SK-N-SH (cell line): Measurements from ENCODE around the gene LCA5L. TPM values are rescaled to one million over a fixed set of nuclear protein-coding genes. Genes with fewer than 3 reads are reported as not detected.
A peak's percentile ranks its signal among the peaks of the same experiment; 100 is the strongest.

ENCODE experiments used
- CTCF ChIA-PET: fragments of 300-600, 350-600 bp; formaldehyde crosslinking; extraction: SDS; loops from one replicate; lab custom pipeline; 2021; lab: Yijun Ruan, JAX
- POLR2A ChIA-PET: fragments of 350-600 bp; sonication (Branson Sonifier 250); formaldehyde crosslinking; extraction: SDS; loops from one replicate; lab custom pipeline; 2020; ENCODE audit warnings: antibody characterized with exemption, inconsistent platforms; lab: Yijun Ruan, JAX
- DNase-seq: peaks from one replicate; pipeline ENCODE4 v3.0.0; 2012
- H2AFZ ChIP-seq: fragments of 200-600 bp; sonication (generic); 2 replicates; pipeline ENCODE4 v1.8.1; 2016; ENCODE audit warnings: antibody characterized with exemption, mild to moderate bottlenecking, low read depth
- H3F3A ChIP-seq: fragments of 200-600 bp; sonication (generic); replicated peaks from 2 replicates; pipeline ENCODE3; 2016; ENCODE audit warnings: antibody characterized with exemption, mild to moderate bottlenecking; ENCODE audit not compliant: insufficient read depth
- H3K27ac ChIP-seq, 2 experiments: fragments of 200-500 bp in 1 of 2; fragments of 200-600 bp in 1 of 2; sonication (Bioruptor generic) in 1 of 2; sonication (generic), shearing (Covaris generic) in 1 of 2; 2 replicates each; pipeline versions ENCODE4 v1.5.1 to v1.6.1; 2014 to 2016; ENCODE audit warnings: low read depth in 2 of 2, inconsistent platforms in 1 of 2, low read length in 1 of 2, mild to moderate bottlenecking in 1 of 2, mixed read lengths in 1 of 2
- H3K27me3 ChIP-seq: fragments of 200-600 bp; sonication (generic), shearing (Covaris generic); 2 replicates; pipeline ENCODE4 v1.6.1; 2016; ENCODE audit warnings: mixed run types; ENCODE audit not compliant: insufficient read depth
- H3K36me3 ChIP-seq, 2 experiments: fragments of 200-500 bp in 1 of 2; fragments of 200-600 bp in 1 of 2; sonication (Bioruptor generic) in 1 of 2; sonication (generic) in 1 of 2; replicated peaks in 1 of 2; 2 replicates each; pipeline versions ENCODE3 to v1.5.1; 2014 to 2016; ENCODE audit warnings: low read length in 1 of 2, mild to moderate bottlenecking in 1 of 2; ENCODE audit not compliant: insufficient read depth in 2 of 2, control insufficient read depth in 1 of 2
- H3K4me1 ChIP-seq, 2 experiments: fragments of 200-500 bp in 1 of 2; fragments of 200-600 bp in 1 of 2; sonication (Bioruptor generic) in 1 of 2; sonication (generic), shearing (Covaris generic) in 1 of 2; 2 replicates each; pipeline versions ENCODE4 v1.5.1 to v1.6.1; 2014 to 2016; ENCODE audit warnings: low read depth in 1 of 2, low read length in 1 of 2, mixed run types in 1 of 2; ENCODE audit not compliant: insufficient read depth in 2 of 2, control insufficient read depth in 1 of 2
- H3K4me2 ChIP-seq: fragments of 200-600 bp; sonication (generic), shearing (Covaris generic); 2 replicates; pipeline ENCODE4 v1.6.1; 2017; ENCODE audit warnings: mixed run types
- H3K4me3 ChIP-seq, 2 experiments: fragments of 200-500 bp in 1 of 2; fragments of 200-600 bp in 1 of 2; sonication (Bioruptor generic) in 1 of 2; sonication (generic), shearing (Covaris generic) in 1 of 2; 2 replicates each; pipeline versions ENCODE4 v1.5.1 to v1.8.1; 2014 to 2016; ENCODE audit warnings: low read depth in 2 of 2, inconsistent platforms in 1 of 2, low read length in 1 of 2, mild to moderate bottlenecking in 1 of 2, mixed read lengths in 1 of 2, moderate library complexity in 1 of 2
- H3K79me2 ChIP-seq: fragments of 200-600 bp; sonication (generic); 2 replicates; pipeline ENCODE4 v1.8.1; 2017; ENCODE audit warnings: mild to moderate bottlenecking; ENCODE audit not compliant: insufficient read depth
- H3K9ac ChIP-seq: fragments of 200-600 bp; sonication (generic); 2 replicates; pipeline ENCODE4 v1.6.1; 2017; ENCODE audit warnings: mixed run types
- H3K9me2 ChIP-seq: fragments of 200-600 bp; sonication (generic); 2 replicates; pipeline ENCODE4 v1.6.1; 2017; ENCODE audit warnings: mixed run types
- H3K9me3 ChIP-seq: fragments of 200-600 bp; sonication (generic); 2 replicates; pipeline ENCODE4 v1.6.1; 2017; ENCODE audit warnings: mixed run types, mild to moderate bottlenecking, moderate library complexity
- H4K20me1 ChIP-seq: fragments of 200-600 bp; sonication (generic); 2 replicates; pipeline ENCODE4 v1.6.1; 2017; ENCODE audit warnings: mild to moderate bottlenecking, mixed run types; ENCODE audit not compliant: insufficient read depth
- CHD2 ChIP-seq: fragments of 150-350 bp; IDR thresholded peaks from 2 replicates; pipeline ENCODE4 v1.6.1; 2018; ENCODE audit warnings: low read length; ENCODE audit not compliant: partially characterized antibody
- CTCF ChIP-seq: fragments of 200-600 bp; sonication (generic); IDR thresholded peaks from 2 replicates; pipeline ENCODE4 v1.6.1; 2017; ENCODE audit warnings: antibody characterized with exemption, mild to moderate bottlenecking, moderate library complexity
- ELF1 ChIP-seq: IDR thresholded peaks from 2 replicates; pipeline ENCODE4 v1.4.0; 2012
- EP300 ChIP-seq, 2 experiments: IDR thresholded peaks; 2 replicates each; pipeline versions ENCODE4 v1.4.0 to v1.6.1; 2012; ENCODE audit warnings: borderline replicate concordance in 1 of 2, low read depth in 1 of 2, low read length in 1 of 2
- FOSL2 ChIP-seq: IDR thresholded peaks from 2 replicates; pipeline ENCODE4 v1.4.0; 2012; ENCODE audit warnings: low read depth, mild to moderate bottlenecking, moderate library complexity, borderline replicate concordance
- FOXM1 ChIP-seq: IDR thresholded peaks from 2 replicates; pipeline ENCODE4 v1.4.0; 2012; ENCODE audit warnings: low read depth, mild to moderate bottlenecking
- GABPA ChIP-seq: IDR thresholded peaks from 2 replicates; pipeline ENCODE4 v1.4.0; 2012; ENCODE audit warnings: low read depth, mild to moderate bottlenecking
- JUND ChIP-seq: IDR thresholded peaks from 2 replicates; pipeline ENCODE4 v1.4.0; 2012
- NFIC ChIP-seq: IDR thresholded peaks from 2 replicates; pipeline ENCODE4 v1.4.0; 2012; ENCODE audit warnings: borderline replicate concordance
- NRF1 ChIP-seq: IDR thresholded peaks from 2 replicates; pipeline ENCODE4 v1.6.1; 2012; ENCODE audit warnings: low read depth, mild to moderate bottlenecking, low read length
- PBX3 ChIP-seq: IDR thresholded peaks from 2 replicates; pipeline ENCODE4; 2012
- POLR2AphosphoS5 ChIP-seq: IDR thresholded peaks from 2 replicates; pipeline ENCODE4 v1.6.1; 2012; ENCODE audit warnings: low read depth, low read length
- RAD21 ChIP-seq: IDR thresholded peaks from 2 replicates; pipeline ENCODE4 v1.6.1; 2012; ENCODE audit warnings: mild to moderate bottlenecking, low read length
- RCOR1 ChIP-seq: fragments of 150-350 bp; IDR thresholded peaks from 2 replicates; pipeline ENCODE4 v1.6.1; 2017; ENCODE audit warnings: antibody characterized with exemption, low read length
- RXRA ChIP-seq: IDR thresholded peaks from 2 replicates; pipeline ENCODE4 v1.4.0; 2012; ENCODE audit warnings: low read depth, mild to moderate bottlenecking, borderline replicate concordance
- SIN3A ChIP-seq: IDR thresholded peaks from 2 replicates; pipeline ENCODE4 v1.6.1; 2012; ENCODE audit warnings: low read depth, mild to moderate bottlenecking, low read length, moderate library complexity, borderline replicate concordance
- TCF12 ChIP-seq: IDR thresholded peaks from 2 replicates; pipeline ENCODE4 v1.4.0; 2012
- TEAD4 ChIP-seq: IDR thresholded peaks from 2 replicates; pipeline ENCODE4 v1.4.0; 2012; ENCODE audit warnings: mild to moderate bottlenecking, borderline replicate concordance; ENCODE audit not compliant: insufficient read depth
- WGBS: methylation state at CpG from one replicate; pipeline ENCODE4 v1.1.6; 2017; ENCODE audit warnings: low lambda C conversion rate; 5-methylcytosine and 5-hydroxymethylcytosine counted together
- polyA plus RNA-seq, 3 experiments: library from polyadenylated mRNA; depleted of rRNA; stranded (reverse); fragments of >200 nt; gene quantifications; 2 replicates each; pipeline ENCODE4 v1.2.3, GENCODE V29; 2012

LCA5L gene
- polyA plus RNA-seq, 1 of the 3 experiments (the other 2 are of a cell fraction) = 0.74 TPM

GRCh38 chr21:39484711-39485276, 39.2 kb upstream of the LCA5L start:
- Histone ChIP-seq H3K4me2 (peak overlapping the region; percentile 5; the same call in 1 of the 2 replicates), H3K9me2 (no peaks in the 10 kb centered on the region), H3K27me3 (no peaks in the 10 kb centered on the region), H3K79me2 (no peaks in the 10 kb centered on the region), H2AFZ (no peak overlapping the region; the same call in 1 of the 2 replicates), H3K36me3 (no peaks in the 10 kb centered on the region), H3K4me1 (0 out of 4 replicates have a peak, but pooled peaks cover 0 to 5% of the 10 kb centered on the region in 2 experiments), H3K27ac (peak overlapping the region in 1 of 2 experiments; percentile 68; a peak in 3 of 4 replicates), H4K20me1 (no peaks in the 10 kb centered on the region; the same call in 1 of the 2 replicates), H3K4me3 (no peak overlapping the region), H3F3A (peaks cover 16% of the 10 kb centered on the region), H3K9me3 (no peaks in the 10 kb centered on the region), H3K9ac (no peak overlapping the region)
- DNase-seq = no peak
- WGBS = 71% methylated on average over 6 of the region's 6 CpGs
- TF ChIP-seq PBX3 (peak; percentile 73), GABPA (no peak), RAD21 (no peak), TCF12 (peak; percentile 55), EP300 (IDR thresholded peaks at IDR 0.05; ENCODE audit: borderline replicate concordance in 1 of 2, low read depth in 1 of 2, low read length in 1 of 2) (peak in 1 of 2 experiments; percentile 9; a peak in 1 of 4 replicates), NRF1 (no peak), CHD2 (no peak)
- ChIA-PET POLR2A (no interaction called here), CTCF (no interaction called here)

- CTCF ChIA-PET = no interaction called here
- 9% methylated on average over 1 of the region's 1 CpG for WGBS
- no peak for DNase-seq
Observed at GRCh38 chr21:39483917-39484316, 38.3 kb upstream of the LCA5L start.

More at GRCh38 chr21:39483917-39484316, 38.3 kb upstream of the LCA5L start:
- Histone ChIP-seq H3F3A (peaks cover 16% of the 10 kb centered on the region), H3K4me1 (0 out of 4 replicates have a peak, but pooled peaks cover 0 to 5% of the 10 kb centered on the region in 2 experiments), H3K9me3 (no peaks in the 10 kb centered on the region), H3K9ac (no peak overlapping the region), H3K27me3 (no peaks in the 10 kb centered on the region), H3K79me2 (no peaks in the 10 kb centered on the region), H3K27ac (peak overlapping the region in 1 of 2 experiments; percentile 68; a peak in 2 of 4 replicates), H4K20me1 (no peaks in the 10 kb centered on the region; the same call in 1 of the 2 replicates), H3K4me2 (no peak overlapping the region), H2AFZ (no peak overlapping the region; the same call in 1 of the 2 replicates), H3K9me2 (no peaks in the 10 kb centered on the region), H3K36me3 (no peaks in the 10 kb centered on the region), H3K4me3 (no peak overlapping the region)
- POLR2A ChIA-PET = no interaction called here
- peak; percentile 36 for TF ChIP-seq NFIC
- TF ChIP-seq SIN3A = no peak
- no peak for TF ChIP-seq GABPA
- TF ChIP-seq FOSL2 = peak; percentile 38; the same call in 1 of the 2 replicates
- peak; percentile 66 for TF ChIP-seq TCF12
- no peak for TF ChIP-seq POLR2AphosphoS5
- TF ChIP-seq CTCF = no peak
- TF ChIP-seq JUND = peak; percentile 56
- TF ChIP-seq RCOR1 = no peak
- peak; percentile 86 for TF ChIP-seq PBX3
- TF ChIP-seq FOXM1 = no peak
- TF ChIP-seq TEAD4 = no peak
- no peak for TF ChIP-seq ELF1
- no peak for TF ChIP-seq EP300 (IDR thresholded peaks at IDR 0.05; ENCODE audit: borderline replicate concordance in 1 of 2, low read depth in 1 of 2, low read length in 1 of 2)
- TF ChIP-seq RXRA = peak; percentile 46; the same call in 1 of the 2 replicates
